Trophoblast cell (in vitro differentiated cells and primary cell): Measurements from ENCODE around the gene DNAH14.

ENCODE experiments used
- DNase-seq, 2 donors: peaks; one replicate each; pipeline ENCODE4 v3.0.0-alpha.2; 2016
- H2AFZ ChIP-seq: 2 replicates; pipeline ENCODE4 v1.6.1; 2013; ENCODE audit warnings: low read length, moderate library complexity, mild to moderate bottlenecking; ENCODE audit not compliant: insufficient read depth, poor library complexity
- H2AK5ac ChIP-seq: 2 replicates; pipeline ENCODE4 v1.6.1; 2013; ENCODE audit warnings: mild to moderate bottlenecking, low read length
- H2BK120ac ChIP-seq: 2 replicates; pipeline ENCODE4 v1.6.1; 2013; ENCODE audit warnings: low read length, mild to moderate bottlenecking, moderate library complexity; ENCODE audit not compliant: insufficient read depth, poor library complexity
- H2BK12ac ChIP-seq: 2 replicates; pipeline ENCODE4 v1.6.1; 2013; ENCODE audit warnings: mild to moderate bottlenecking, low read length, moderate library complexity
- H2BK5ac ChIP-seq: 2 replicates; pipeline ENCODE4 v1.6.1; 2013; ENCODE audit warnings: low read length, low read depth, moderate library complexity, mild to moderate bottlenecking; ENCODE audit not compliant: poor library complexity
- H3K14ac ChIP-seq: 2 replicates; pipeline ENCODE4 v1.6.1; 2013; ENCODE audit warnings: mild to moderate bottlenecking, low read length
- H3K18ac ChIP-seq: 2 replicates; pipeline ENCODE4 v1.6.1; 2013; ENCODE audit warnings: mild to moderate bottlenecking, low read length
- H3K23ac ChIP-seq: 2 replicates; pipeline ENCODE4 v1.6.1; 2013; ENCODE audit warnings: low read length
- H3K27ac ChIP-seq: 2 replicates; pipeline ENCODE4 v1.5.1; 2013; ENCODE audit warnings: low read depth, mild to moderate bottlenecking, inconsistent platforms, low read length, moderate library complexity
- H3K27me3 ChIP-seq: 2 replicates; pipeline ENCODE4 v1.6.1; 2013; ENCODE audit warnings: inconsistent platforms, mild to moderate bottlenecking, low read length, moderate library complexity; ENCODE audit not compliant: insufficient read depth
- H3K36me3 ChIP-seq, 2 experiments: 1 replicate in 1 of 2; 2 replicates in 1 of 2; pipeline ENCODE4 v1.6.1; 2013; ENCODE audit warnings: low read length in 2 of 2, mild to moderate bottlenecking in 2 of 2, moderate library complexity in 1 of 2; ENCODE audit not compliant: insufficient read depth in 2 of 2, control insufficient read depth in 1 of 2
- H3K4ac ChIP-seq: 2 replicates; pipeline ENCODE4 v1.6.1; 2013; ENCODE audit warnings: low read depth, mild to moderate bottlenecking, low read length, moderate library complexity
- H3K4me1 ChIP-seq, 2 experiments: 1 replicate in 1 of 2; 2 replicates in 1 of 2; pipeline ENCODE4 v1.6.1; 2013; ENCODE audit warnings: low read length in 2 of 2, mild to moderate bottlenecking in 2 of 2, moderate library complexity in 1 of 2; ENCODE audit not compliant: insufficient read depth in 2 of 2, control insufficient read depth in 1 of 2
- H3K4me2 ChIP-seq: 2 replicates; pipeline ENCODE4 v1.6.1; 2013; ENCODE audit warnings: inconsistent platforms, mild to moderate bottlenecking, low read length, moderate library complexity
- H3K4me3 ChIP-seq: 2 replicates; pipeline ENCODE4 v1.5.1; 2013; ENCODE audit warnings: mild to moderate bottlenecking, low read depth, low read length, inconsistent platforms
- H3K79me1 ChIP-seq: one replicate; pipeline ENCODE4 v1.6.1; 2013; ENCODE audit warnings: low read length
- H3K79me2 ChIP-seq: 2 replicates; pipeline ENCODE4 v1.6.1; 2013; ENCODE audit warnings: low read length, mild to moderate bottlenecking; ENCODE audit not compliant: control insufficient read depth, insufficient read depth, poor library complexity
- H3K9ac ChIP-seq: 2 replicates; pipeline ENCODE4 v1.6.1; 2013; ENCODE audit warnings: mild to moderate bottlenecking, low read length
- H3K9me3 ChIP-seq: 2 replicates; pipeline ENCODE4 v1.6.1; 2013; ENCODE audit warnings: low read depth, mild to moderate bottlenecking, control low read depth, inconsistent platforms, low read length; ENCODE audit not compliant: insufficient read depth
- H4K12ac ChIP-seq: 2 replicates; pipeline ENCODE4 v1.6.1; 2013; ENCODE audit warnings: low read depth, mild to moderate bottlenecking, low read length, moderate library complexity
- H4K8ac ChIP-seq: 2 replicates; pipeline ENCODE4 v1.6.1; 2013; ENCODE audit warnings: low read depth, mild to moderate bottlenecking, low read length, moderate library complexity
- H4K91ac ChIP-seq: one replicate; pipeline ENCODE4 v1.6.1; 2013; ENCODE audit warnings: low read depth, mild to moderate bottlenecking, low read length, moderate library complexity
- WGBS: extraction: QIAGEN DNeasy Blood & Tissue Kit; methylation state at CpG from one replicate; pipeline ENCODE4 v1.1.7; 2013; ENCODE audit warnings: missing lambda C conversion rate; ENCODE audit not compliant: insufficient read length, insufficient coverage; ENCODE audit errors: extremely low coverage; 5-methylcytosine and 5-hydroxymethylcytosine counted together

The DNAH14 gene

GRCh38 chr1:225440380-225441221 is 511.1 kb downstream of the DNAH14 start:
- Histone ChIP-seq H2BK12ac (no peak overlapping the region), H3K4me2 (no peak overlapping the region), H4K12ac (no peak overlapping the region), H3K9ac (no peak overlapping the region), H4K8ac (no peak overlapping the region), H2BK120ac (no peak overlapping the region), H3K79me2 (no peaks in the 10 kb centered on the region), H3K4me3 (no peak overlapping the region), H4K91ac (no peak overlapping the region), H3K23ac (no peak overlapping the region), H2BK5ac (no peak overlapping the region), H2AFZ (no peak overlapping the region), H3K4me1 (peaks cover 1% of the 10 kb centered on the region in 2 experiments), H3K27ac (no peak overlapping the region), H3K36me3 (no peaks in the 10 kb centered on the region), H3K79me1 (no peaks in the 10 kb centered on the region), H3K27me3 (no peaks in the 10 kb centered on the region), H3K14ac (no peak overlapping the region), H3K9me3 (no peaks in the 10 kb centered on the region), H2AK5ac (no peak overlapping the region), H3K18ac (no peak overlapping the region), H3K4ac (no peak overlapping the region)
- WGBS, result no CpG with 5 or more reads among the region's 4 CpGs
- no peak for DNase-seq

- no peak overlapping the region for H4K8ac ChIP-seq
- H3K9ac ChIP-seq, result no peak overlapping the region
- no peak overlapping the region for H2BK120ac ChIP-seq
- H2BK12ac ChIP-seq, result no peak overlapping the region
- no peaks in the 10 kb centered on the region for H3K79me2 ChIP-seq
- H3K4me1 ChIP-seq, result peaks cover 8 to 10% of the 10 kb centered on the region in 2 experiments
- no peaks in the 10 kb centered on the region for H3K27me3 ChIP-seq
- H3K36me3 ChIP-seq, result no peaks in the 10 kb centered on the region
- H3K4me3 ChIP-seq, result no peak overlapping the region
- H3K9me3 ChIP-seq, result no peaks in the 10 kb centered on the region
- no peak overlapping the region for H2BK5ac ChIP-seq
- no peak overlapping the region for H4K12ac ChIP-seq
- no peak overlapping the region for H2AK5ac ChIP-seq
- DNase-seq, result no peak
- no peak overlapping the region for H3K27ac ChIP-seq
- H3K4me2 ChIP-seq, result no peak overlapping the region
- WGBS, result no CpG with 5 or more reads among the region's 9 CpGs
- H3K18ac ChIP-seq, result no peak overlapping the region
- no peak overlapping the region for H3K14ac ChIP-seq
- no peak overlapping the region for H4K91ac ChIP-seq
- no peak overlapping the region for H3K23ac ChIP-seq
- H2AFZ ChIP-seq, result no peak overlapping the region
- peaks cover under 1% of the 10 kb centered on the region for H3K79me1 ChIP-seq
- no peak overlapping the region for H3K4ac ChIP-seq
Measured at GRCh38 chr1:225441314-225442122, 512.0 kb downstream of the DNAH14 start.

- H3K36me3 ChIP-seq, result no peaks in the 10 kb centered on the region
- H3K4me1 ChIP-seq, result peaks cover 14% of the 10 kb centered on the region in 2 experiments
- H3K14ac ChIP-seq, result no peak overlapping the region
- no peaks in the 10 kb centered on the region for H3K79me2 ChIP-seq
- no peaks in the 10 kb centered on the region for H3K27me3 ChIP-seq
- H2BK120ac ChIP-seq, result no peak overlapping the region
- H2AFZ ChIP-seq, result no peak overlapping the region
- no peak overlapping the region for H4K8ac ChIP-seq
- H4K12ac ChIP-seq, result no peak overlapping the region
- no peak overlapping the region for H3K18ac ChIP-seq
- H3K79me1 ChIP-seq, result peaks cover 2% of the 10 kb centered on the region
- no peak overlapping the region for H3K23ac ChIP-seq
- no peak overlapping the region for H2BK5ac ChIP-seq
- no peak for DNase-seq
- H4K91ac ChIP-seq, result no peak overlapping the region
- no peak overlapping the region for H3K4ac ChIP-seq
- no peak overlapping the region for H2BK12ac ChIP-seq
- no peak overlapping the region for H3K4me3 ChIP-seq
- H3K27ac ChIP-seq, result no peak overlapping the region
- no peaks in the 10 kb centered on the region for H3K9me3 ChIP-seq
- WGBS, result no CpG with 5 or more reads among the region's 3 CpGs
- no peak overlapping the region for H3K4me2 ChIP-seq
- H2AK5ac ChIP-seq, result no peak overlapping the region
- no peak overlapping the region for H3K9ac ChIP-seq
Measured at GRCh38 chr1:225442123-225442505, 512.6 kb downstream of the DNAH14 start.

GRCh38 chr1:225445639-225446594 is 516.4 kb downstream of the DNAH14 start:
- Histone ChIP-seq H2BK120ac (no peak overlapping the region), H2BK12ac (no peak overlapping the region), H3K18ac (no peak overlapping the region), H2AK5ac (no peak overlapping the region), H3K27me3 (no peaks in the 10 kb centered on the region), H3K79me1 (peaks cover 2% of the 10 kb centered on the region), H3K4ac (no peak overlapping the region), H3K9me3 (no peaks in the 10 kb centered on the region), H3K4me1 (peaks cover 20 to 21% of the 10 kb centered on the region in 2 experiments), H4K8ac (no peak overlapping the region), H2BK5ac (no peak overlapping the region), H3K14ac (no peak overlapping the region), H3K23ac (no peak overlapping the region), H3K4me2 (peak overlapping the region; percentile 8), H3K4me3 (no peak overlapping the region), H3K9ac (no peak overlapping the region), H3K79me2 (no peaks in the 10 kb centered on the region), H4K12ac (no peak overlapping the region), H2AFZ (no peak overlapping the region), H3K27ac (no peak overlapping the region), H4K91ac (no peak overlapping the region), H3K36me3 (no peaks in the 10 kb centered on the region)
- DNase-seq, result peak in 1 of 2 donors; percentile 12
- no CpG with 5 or more reads among the region's 9 CpGs for WGBS
